Fibroblast of skin of scalp (primary cell): ENCODE results near the gene SUN1.

ENCODE experiments used
- DNase-seq: peaks from one replicate; pipeline ENCODE4 v3.0.0-alpha.2; 2013

Gene SUN1

GRCh38 chr7:879706-880105 lies 47.4 kb downstream of the SUN1 start:
- DNase-seq: no peak

- no peak for DNase-seq
These were observed 48.2 kb downstream of the SUN1 start for GRCh38 chr7:880450-880849.

DNA sequence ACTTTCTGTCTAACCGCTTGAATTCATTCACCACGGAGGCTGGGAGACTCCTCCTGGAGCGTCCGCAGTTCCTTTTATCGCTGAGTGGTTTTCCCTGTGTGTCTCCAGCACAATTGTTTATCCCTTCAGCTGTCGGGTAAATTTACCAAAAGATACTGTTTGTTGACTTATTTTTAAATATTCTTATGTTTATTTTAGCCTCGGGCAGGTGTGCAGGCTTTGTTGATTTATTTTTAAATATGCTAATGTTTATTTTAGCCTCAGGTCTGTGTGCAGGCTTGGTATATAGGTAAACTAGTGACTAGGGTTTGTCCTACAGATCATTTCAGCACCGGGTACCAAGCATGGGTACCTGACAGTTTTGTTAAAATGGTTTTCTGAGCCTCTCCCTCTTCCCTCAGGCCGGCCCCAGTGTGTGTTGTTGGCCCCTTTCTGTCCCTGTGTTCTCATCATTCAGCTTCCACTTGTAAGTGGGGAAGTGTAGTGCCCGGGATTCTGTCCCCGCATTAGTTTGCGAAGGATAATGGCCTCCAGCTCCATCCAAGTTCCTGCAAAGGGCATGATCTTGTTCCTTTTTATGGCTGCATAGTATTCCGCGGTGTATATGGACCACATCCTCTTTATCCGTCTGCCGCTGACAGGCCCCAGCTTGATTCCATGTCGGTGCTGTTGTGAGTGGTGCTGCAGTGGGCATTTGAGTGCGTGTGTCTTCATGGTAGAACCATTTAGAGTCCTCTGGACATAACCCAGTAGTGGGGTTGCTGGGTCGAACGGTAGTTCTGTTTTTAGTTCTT lies 49.4 kb downstream of the SUN1 start:
- DNase-seq: no peak

DNA sequence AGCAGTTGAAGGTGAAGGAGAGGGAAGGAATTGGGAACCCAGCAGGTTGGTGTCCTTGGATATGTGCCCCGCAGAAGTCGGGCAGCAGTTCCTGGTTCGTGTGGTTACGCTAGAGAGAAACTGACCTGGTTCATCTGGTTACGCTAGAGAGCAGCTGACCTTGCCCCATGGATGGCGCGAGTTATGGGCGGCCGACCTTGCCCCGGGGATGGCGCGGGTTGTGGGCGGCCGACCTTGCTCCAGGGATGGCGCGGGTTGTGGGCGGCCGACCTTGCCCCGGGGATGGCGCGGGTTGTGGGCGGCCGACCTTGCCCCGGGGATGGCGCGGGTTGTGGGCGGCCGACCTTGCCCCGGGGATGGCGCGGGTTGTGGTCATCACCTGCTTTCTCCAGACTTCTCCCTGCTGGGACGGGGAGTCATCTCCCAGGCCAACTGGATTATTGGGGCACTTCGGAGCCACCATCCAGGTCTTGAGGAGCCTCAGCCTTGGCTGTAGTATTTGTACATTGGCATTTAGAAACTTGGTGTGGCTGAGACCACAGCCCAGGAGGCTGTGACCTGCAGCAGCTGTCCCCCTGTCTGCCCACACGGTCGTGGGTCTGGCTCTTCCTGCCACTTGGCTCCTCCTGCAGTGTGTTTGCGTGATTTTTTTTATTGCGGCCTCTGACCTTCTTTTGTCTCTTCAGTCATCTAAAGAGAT lies 50.2 kb downstream of the SUN1 start:
- DNase-seq: no peak

GRCh38 chr7:883055-884021 lies 51.1 kb downstream of the SUN1 start:
- DNase-seq: no peak

GRCh38 chr7:884191-885003 lies 52.1 kb downstream of the SUN1 start:
- no peak for DNase-seq

DNA sequence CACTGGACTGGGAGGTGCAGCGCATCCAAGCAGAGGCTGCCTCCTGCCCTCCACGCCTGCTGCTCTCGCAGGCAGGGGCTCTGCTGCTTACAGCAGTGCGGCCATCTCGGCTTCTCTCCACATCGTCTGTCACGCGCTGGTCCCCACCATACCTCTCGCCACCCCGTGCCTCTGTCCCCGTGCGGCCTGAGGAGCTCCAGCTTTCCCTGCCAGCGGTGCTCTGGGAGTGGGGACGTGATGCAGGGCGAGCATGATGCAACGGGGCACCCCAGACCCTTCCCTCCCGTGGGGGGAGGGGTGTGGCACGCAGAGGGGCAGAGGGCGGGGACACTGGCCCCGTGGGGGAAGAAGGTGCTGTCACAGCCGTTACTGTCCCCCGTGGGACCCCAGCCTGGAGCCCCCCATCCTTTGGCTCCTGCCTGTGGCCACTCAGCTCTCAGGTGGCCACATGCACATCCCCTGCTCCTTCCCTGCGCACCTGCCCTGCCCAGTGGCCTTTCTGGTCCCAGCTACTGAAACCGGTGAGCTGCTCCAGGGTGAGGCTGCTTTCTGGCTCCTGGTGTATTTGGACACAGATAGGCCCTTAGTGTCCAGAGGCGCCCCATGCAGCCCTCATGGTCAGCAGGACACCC lies 53.1 kb downstream of the SUN1 start:
- DNase-seq: no peak

- DNase-seq: no peak
These were observed 53.8 kb downstream of the SUN1 start for GRCh38 chr7:885893-886625.

- DNase-seq: no peak
These were observed 54.6 kb downstream of the SUN1 start for GRCh38 chr7:886626-887487.

DNA sequence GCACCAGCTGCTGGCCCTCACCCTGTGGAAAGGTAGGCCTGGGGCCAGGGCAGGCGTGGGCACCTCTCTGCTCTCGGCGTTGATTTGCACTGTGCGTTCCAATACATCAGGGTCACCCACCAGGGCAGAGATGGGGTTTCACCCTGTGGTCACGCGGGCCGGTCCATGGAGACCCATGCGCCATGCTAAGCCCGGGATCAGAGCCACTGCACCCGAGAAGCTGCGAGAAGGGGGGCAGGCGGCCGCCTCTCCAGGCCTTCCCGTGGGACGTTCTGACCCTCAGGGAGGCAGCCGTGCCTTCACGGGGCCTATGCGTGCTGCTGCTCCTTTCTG lies 55.2 kb downstream of the SUN1 start:
- no peak for DNase-seq

GRCh38 chr7:888081-889024 lies 56.1 kb downstream of the SUN1 start:
- no peak for DNase-seq

DNA sequence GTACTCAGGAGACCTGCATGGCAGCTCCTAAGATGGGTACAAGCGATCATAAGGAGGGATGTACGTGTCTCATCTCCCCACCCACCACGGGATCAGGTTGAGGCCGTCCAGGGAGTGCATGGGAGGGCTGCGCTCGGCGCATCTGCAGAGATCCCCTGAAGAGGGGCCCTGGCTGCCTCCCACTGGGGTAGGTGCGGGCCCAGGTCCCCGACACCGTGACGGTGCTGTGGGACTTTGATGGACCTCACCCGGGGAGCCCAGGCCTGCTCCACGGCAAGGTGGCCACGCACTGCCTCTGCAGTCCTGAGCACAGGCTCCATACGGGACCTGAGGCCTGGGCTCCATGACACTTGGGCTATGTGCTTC lies 56.7 kb downstream of the SUN1 start:
- DNase-seq: no peak

GRCh38 chr7:889391-889790 lies 57.1 kb downstream of the SUN1 start:
- DNase-seq: no peak

GRCh38 chr7:890868-891267 lies 58.6 kb downstream of the SUN1 start:
- no peak for DNase-seq

DNA sequence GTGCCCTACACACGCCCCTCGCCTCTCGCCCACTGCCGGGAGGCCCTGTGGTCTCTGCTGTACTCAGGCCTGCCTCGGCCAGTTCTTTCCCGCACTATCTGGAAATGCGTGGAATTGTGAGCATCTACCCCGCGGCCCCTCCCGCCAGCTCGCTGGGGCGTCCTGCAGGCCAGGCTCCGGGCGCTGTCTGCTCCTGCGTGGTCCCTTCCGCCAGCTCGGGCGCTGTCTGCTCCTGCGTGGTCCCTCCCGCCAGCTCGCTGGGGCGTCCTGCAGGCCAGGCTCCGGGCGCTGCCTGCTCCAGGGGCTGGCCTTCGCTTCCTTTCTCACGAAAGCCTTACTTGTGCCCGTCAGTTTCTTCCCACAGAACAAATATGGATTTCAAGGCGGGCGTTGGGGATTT lies 59.0 kb downstream of the SUN1 start:
- DNase-seq: no peak

- DNase-seq: no peak
These were observed 59.5 kb downstream of the SUN1 start for GRCh38 chr7:891805-892204.

DNA sequence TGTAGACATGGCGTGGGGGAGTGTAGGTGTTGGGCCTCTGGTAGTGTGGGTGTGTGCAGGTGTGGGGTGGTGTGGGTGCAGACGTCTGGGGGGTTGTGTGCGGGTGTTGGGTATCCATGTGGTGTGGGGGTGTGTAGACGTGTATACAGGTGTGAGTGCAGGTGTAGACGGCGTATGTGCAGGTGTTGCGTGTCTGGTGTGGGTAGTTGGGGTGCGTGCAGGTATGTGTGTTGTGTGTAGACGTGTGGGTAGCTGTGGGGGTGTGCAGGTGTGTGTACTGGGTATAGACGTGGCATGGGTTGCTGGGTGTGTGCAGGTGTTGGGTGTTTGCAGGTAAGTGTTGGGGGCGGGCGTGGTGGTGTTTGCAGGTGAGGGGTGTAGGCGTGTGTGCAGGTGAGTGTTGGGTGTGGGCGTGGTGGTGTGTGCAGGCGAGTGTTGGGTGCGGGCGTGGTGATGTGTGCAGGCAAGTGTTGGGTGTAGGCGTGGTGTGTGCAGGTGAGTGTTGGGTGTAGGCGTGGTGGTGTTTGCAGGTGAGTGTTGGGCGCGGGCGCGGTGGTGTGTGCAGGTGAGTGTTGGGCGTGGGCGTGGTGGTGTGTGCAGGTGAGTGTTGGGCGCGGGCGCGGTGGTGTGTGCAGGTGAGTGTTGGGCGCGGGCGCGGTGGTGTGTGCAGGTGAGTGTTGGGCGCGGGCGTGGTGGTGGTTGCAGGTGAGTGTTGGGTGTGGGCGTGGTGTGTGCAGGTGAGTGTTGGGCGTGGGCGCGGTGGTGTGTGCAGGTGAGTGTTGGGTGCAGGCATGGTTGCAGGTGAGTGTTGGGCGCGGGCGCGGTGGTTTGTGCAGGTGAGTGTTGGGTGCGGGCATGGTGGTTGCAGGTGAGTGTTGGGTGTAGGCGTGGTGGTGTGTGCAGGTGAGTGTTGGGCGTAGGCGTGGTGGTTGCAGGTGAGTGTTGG lies 60.6 kb downstream of the SUN1 start:
- DNase-seq: no peak

DNA sequence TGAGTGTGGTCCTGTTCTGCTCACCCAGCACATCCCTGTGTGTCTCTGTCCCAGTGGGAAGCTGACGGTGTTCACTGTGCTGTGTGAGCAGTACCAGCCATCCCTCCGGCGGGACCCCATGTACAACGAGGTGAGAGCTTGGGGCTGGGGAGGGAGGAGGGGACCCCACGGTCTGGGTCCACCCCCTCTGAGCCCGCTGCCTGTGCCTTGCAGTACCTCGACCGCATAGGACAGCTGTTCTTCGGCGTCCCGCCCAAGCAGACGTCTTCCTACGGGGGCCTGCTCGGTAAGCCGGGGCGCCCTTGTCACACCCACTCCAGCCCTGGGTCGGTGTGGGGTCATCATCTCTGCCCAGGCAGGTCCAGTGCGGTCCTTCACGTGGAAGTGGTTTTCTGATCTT lies 61.4 kb downstream of the SUN1 start:
- no peak for DNase-seq
